Natural killer cell (primary cell): ENCODE data around the gene UPK1A. TPM values are rescaled to one million over a fixed set of nuclear protein-coding genes. Genes with fewer than 3 reads are reported as not detected.

Experiments used
- ATAC-seq, 3 donors: fragments of 150-1000 bp in 2 of 3; fragments of 200-7000 bp in 1 of 3; cut with Tn5 transposase; 1 replicate in 1 of 3; 2 replicates in 2 of 3; pipeline ENCODE4 v1.10.0; 2021; ENCODE audit warnings: mild to moderate bottlenecking in 2 of 3, moderate library complexity in 2 of 3
- DNase-seq, 2 donors: peaks; one replicate each; pipeline versions ENCODE4 v3.0.0 to v3.0.0-alpha.2; 2013 to 2021; ENCODE audit warnings: mixed read lengths in 1 of 2
- H3K27ac ChIP-seq: one replicate; pipeline ENCODE4 v1.5.1; 2013; ENCODE audit warnings: mild to moderate bottlenecking, low read length
- H3K27me3 ChIP-seq: one replicate; pipeline ENCODE4 v1.6.1; 2013; ENCODE audit warnings: low read length; ENCODE audit not compliant: control insufficient read depth, insufficient read depth
- H3K36me3 ChIP-seq: one replicate; pipeline ENCODE4 v1.6.1; 2013; ENCODE audit warnings: low read length; ENCODE audit not compliant: control insufficient read depth, insufficient read depth
- H3K4me1 ChIP-seq: one replicate; pipeline ENCODE4 v1.6.1; 2013; ENCODE audit warnings: low read length; ENCODE audit not compliant: control insufficient read depth, insufficient read depth
- H3K4me3 ChIP-seq: one replicate; pipeline ENCODE4 v1.5.1; 2013; ENCODE audit warnings: low read length
- H3K9me3 ChIP-seq: one replicate; pipeline ENCODE4 v1.6.1; 2013; ENCODE audit warnings: low read length; ENCODE audit not compliant: control insufficient read depth, insufficient read depth
- H3K27ac Mint-ChIP-seq, 2 donors: one replicate each; pipeline ENCODE4 v1.8.0; 2022; ENCODE audit warnings: mild to moderate bottlenecking in 2 of 2, mixed read lengths in 2 of 2, moderate library complexity in 1 of 2
- H3K27me3 Mint-ChIP-seq, 2 donors: one replicate each; pipeline ENCODE4 v1.8.0; 2022; ENCODE audit warnings: low read depth in 2 of 2, mixed read lengths in 2 of 2
- H3K36me3 Mint-ChIP-seq: one replicate; pipeline ENCODE4 v1.8.0; 2022; ENCODE audit warnings: mixed read lengths
- H3K4me1 Mint-ChIP-seq, 2 donors: one replicate each; pipeline ENCODE4 v1.8.0; 2022; ENCODE audit warnings: mixed read lengths in 2 of 2
- H3K4me3 Mint-ChIP-seq: one replicate; pipeline ENCODE4 v1.8.0; 2022; ENCODE audit warnings: mild to moderate bottlenecking, moderate library complexity, mixed read lengths
- H3K9me3 Mint-ChIP-seq, 2 donors: one replicate each; pipeline ENCODE4 v1.8.0; 2022; ENCODE audit warnings: mixed read lengths in 2 of 2
- CTCF ChIP-seq: fragments of 200-600 bp; IDR thresholded peaks from one replicate; pipeline ENCODE4 v1.8.0; 2022; ENCODE audit warnings: antibody characterized with exemption
- WGBS: methylation state at CpG from one replicate; pipeline ENCODE4 v1.1.7; 2013; ENCODE audit warnings: missing lambda C conversion rate; ENCODE audit not compliant: insufficient coverage; 5-methylcytosine and 5-hydroxymethylcytosine counted together
- intact Hi-C: fragments of 100-400 bp; cut with micrococcal nuclease; formaldehyde crosslinking; loops from one replicate; pipeline ENCODE4 v1.14.2; 2022
- total RNA-seq, 4 donors: library from RNA; stranded (reverse); fragments of 120-200 nt in 1 of 4; gene quantifications; one replicate each; pipeline versions ENCODE4 v1.2.3 to v1.2.4, GENCODE V29; 2013 to 2022

The UPK1A gene
- total RNA-seq, 3 donors from 2014 or later (not counting 1 experiment from before 2014, with no cell fraction given), result not detected

- DNase-seq, result no peak
- 57% methylated on average over 15 of the region's 15 CpGs for WGBS
- peaks cover 41% of the 10 kb centered on the region for H3K4me1 ChIP-seq
Observed at GRCh38 chr19:35642798-35643254, 23.5 kb upstream of the UPK1A start.

GRCh38 chr19:35643255-35644205 is 22.8 kb upstream of the UPK1A start:
- Mint-ChIP-seq H3K36me3 (no peaks in the 10 kb centered on the region), H3K27me3 (no peaks in the 10 kb centered on the region), H3K4me1 (peaks cover 17 to 24% of the 10 kb centered on the region in 2 donors), H3K27ac (peak overlapping the region; percentile 64 to 89), H3K9me3 (no peaks in the 10 kb centered on the region), H3K4me3 (peak overlapping the region; percentile 88)
- Histone ChIP-seq H3K9me3 (no peaks in the 10 kb centered on the region), H3K4me3 (peak overlapping the region; percentile 69), H3K27me3 (no peaks in the 10 kb centered on the region), H3K36me3 (no peaks in the 10 kb centered on the region), H3K27ac (peak overlapping the region; percentile 75), H3K4me1 (peaks cover 44% of the 10 kb centered on the region)
- under 1% methylated on average over 69 of the region's 69 CpGs for WGBS
- no peak for TF ChIP-seq CTCF
- DNase-seq (peak; percentile 77 to 87), ATAC-seq (peak; percentile 42 to 68 (median 44))
- intact Hi-C loops, result loop anchor here (1.0 to 5.0 kb wide), 4 partner anchors 15 to 114 kb away; partner anchors contain the start of genes HAUS5, HSPB6, PROSER3 and TMEM147

More at GRCh38 chr19:35642798-35643254, 23.5 kb upstream of the UPK1A start:
- no peak for TF ChIP-seq CTCF
- Histone ChIP-seq H3K36me3 (peaks cover under 1% of the 10 kb centered on the region), H3K27ac (no peak overlapping the region), H3K9me3 (no peaks in the 10 kb centered on the region), H3K27me3 (no peaks in the 10 kb centered on the region), H3K4me3 (peak overlapping the region; percentile 69)
- intact Hi-C loops, result loop anchor here (5.0 kb wide), 2 partner anchors 96 to 114 kb away; partner anchors contain the start of genes HSPB6, PROSER3 and TMEM147
- no peak for ATAC-seq
- Mint-ChIP-seq H3K36me3 (no peaks in the 10 kb centered on the region), H3K27me3 (no peaks in the 10 kb centered on the region), H3K4me3 (peak overlapping the region; percentile 88), H3K27ac (peak overlapping the region in 1 of 2 donors; percentile 89), H3K4me1 (peaks cover 10 to 17% of the 10 kb centered on the region in 2 donors), H3K9me3 (no peaks in the 10 kb centered on the region)

GRCh38 chr19:35644206-35644986 is 21.9 kb upstream of the UPK1A start:
- H3K36me3 Mint-ChIP-seq, result no peaks in the 10 kb centered on the region
- H3K27ac Mint-ChIP-seq, result peak overlapping the region; percentile 64 to 89
- peaks cover 24 to 31% of the 10 kb centered on the region in 2 donors for H3K4me1 Mint-ChIP-seq
- H3K9me3 Mint-ChIP-seq, result no peaks in the 10 kb centered on the region
- ATAC-seq (peak; percentile 76 to 92 (median 80)), DNase-seq (peak; percentile 85 to 97)
- no peak for TF ChIP-seq CTCF
- intact Hi-C loops, result loop anchor here (1.0 to 5.0 kb wide), 4 partner anchors 16 to 113 kb away; partner anchors contain the start of genes HAUS5, HSPB6, PROSER3 and TMEM147
- H3K27ac ChIP-seq, result peak overlapping the region; percentile 75
- WGBS, result under 1% methylated on average over 60 of the region's 60 CpGs
- H3K4me1 ChIP-seq, result peaks cover 53% of the 10 kb centered on the region
- no peaks in the 10 kb centered on the region for H3K27me3 Mint-ChIP-seq
- no peaks in the 10 kb centered on the region for H3K9me3 ChIP-seq
- peak overlapping the region; percentile 69 for H3K4me3 ChIP-seq
- H3K27me3 ChIP-seq, result no peaks in the 10 kb centered on the region
- H3K36me3 ChIP-seq, result no peaks in the 10 kb centered on the region
- H3K4me3 Mint-ChIP-seq, result peak overlapping the region; percentile 88
